ENCODE results near the gene SNTN. TPM values are rescaled to one million over a fixed set of nuclear protein-coding genes. Genes with fewer than 3 reads are reported as not detected.

SNTN gene
- polyA plus RNA-seq, 1 donor from 2014 or later, result not detected

DNA sequence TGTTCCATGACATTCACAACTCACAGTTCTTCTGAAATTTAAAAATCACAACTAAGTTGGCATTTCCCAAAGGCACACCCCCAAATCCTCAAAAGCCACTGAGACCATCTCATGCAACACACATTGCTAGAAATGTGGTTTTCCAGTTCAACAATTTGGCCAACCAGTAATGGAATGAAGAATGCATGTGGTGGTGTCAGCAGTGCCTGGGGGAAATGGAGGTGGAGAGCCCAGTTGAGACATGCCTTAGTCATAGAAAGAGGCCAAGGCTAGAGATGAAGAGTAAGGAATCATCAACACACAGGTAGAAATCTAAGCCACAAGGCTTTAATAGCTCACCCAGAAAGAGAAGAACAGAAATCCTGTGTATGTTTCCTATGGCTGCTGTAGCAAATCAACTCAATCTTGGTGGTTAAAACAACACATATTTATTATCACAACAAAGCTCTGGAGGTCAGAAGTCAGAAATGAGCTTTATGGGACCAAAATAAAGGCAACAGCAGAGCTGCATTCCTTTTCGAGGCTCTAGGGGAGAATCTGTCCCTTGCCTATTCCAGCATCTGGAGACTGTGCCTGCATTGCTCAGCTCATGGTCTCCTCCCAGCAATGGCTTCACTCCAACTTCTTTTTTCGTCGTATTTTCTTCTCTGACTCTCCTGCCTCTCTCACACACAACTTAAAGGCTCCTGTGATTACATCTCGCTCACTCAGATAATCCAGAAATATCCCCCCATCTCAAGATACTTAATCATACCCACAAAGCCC, 54.0 kb downstream of the SNTN start:
- Histone ChIP-seq H2AFZ (ENCODE audit: low read depth, low read length) (no peak overlapping the region), H3K27ac (ENCODE audit: low read length) (no peak overlapping the region), H3K4me2 (ENCODE audit: low read length) (no peak overlapping the region)

DNA sequence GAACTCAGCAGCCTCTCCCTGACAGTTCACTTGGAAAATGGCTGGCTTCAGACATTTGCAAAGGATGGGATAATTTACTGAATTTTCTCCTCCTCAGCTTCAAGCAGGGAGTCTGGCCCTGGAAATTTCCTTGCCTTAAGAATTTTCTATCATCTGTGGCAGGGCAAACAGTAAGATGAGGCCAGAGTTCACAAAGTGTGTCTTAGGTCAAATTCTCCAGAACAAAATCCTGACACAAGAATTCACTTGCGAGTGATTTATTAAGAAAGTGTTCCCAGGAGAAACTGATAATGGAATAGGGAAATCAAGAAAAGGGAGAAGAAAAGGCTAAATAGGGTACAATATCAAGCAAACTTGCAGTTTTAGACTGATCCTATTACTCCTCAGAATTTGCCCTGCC, 55.3 kb downstream of the SNTN start:
- Histone ChIP-seq H3K27ac (ENCODE audit: low read length) (no peak overlapping the region), H3K4me2 (ENCODE audit: low read length) (no peak overlapping the region), H3K36me3 (ENCODE audit: insufficient read depth, low read length) (no peaks in the 10 kb centered on the region), H3K79me2 (replicated peaks; ENCODE audit: insufficient read depth, low read length) (no peaks in the 10 kb centered on the region), H3K9me2 (ENCODE audit: insufficient read depth, low read length) (no peaks in the 10 kb centered on the region), H3K27me3 (ENCODE audit: insufficient read depth, low read depth, low read length) (no peaks in the 10 kb centered on the region), H4K20me1 (ENCODE audit: insufficient read depth) (no peaks in the 10 kb centered on the region), H3K9me3 (ENCODE audit: low read length) (no peaks in the 10 kb centered on the region), H3K9ac (ENCODE audit: low read length) (no peak overlapping the region), H3K4me3 (ENCODE audit: low read length) (no peak overlapping the region), H2AFZ (ENCODE audit: low read depth, low read length) (no peak overlapping the region), H3F3A (ENCODE audit: insufficient read depth, low read length, poor library complexity, severe bottlenecking) (no peaks in the 10 kb centered on the region)
- TF ChIP-seq SMC3 (conservative IDR thresholded peaks at IDR 0.05; ENCODE audit: poor library complexity) (no peak), EZH2 (IDR thresholded peaks at IDR 0.05; ENCODE audit: borderline replicate concordance, insufficient read depth, low read length, poor library complexity, severe bottlenecking) (no peak), MXI1 (conservative IDR thresholded peaks at IDR 0.05; ENCODE audit: poor library complexity, severe bottlenecking) (no peak), TAF1 (IDR thresholded peaks at IDR 0.05; ENCODE audit: low read depth) (no peak), POLR2AphosphoS5 (IDR thresholded peaks at IDR 0.05) (no peak), EP300 (conservative IDR thresholded peaks at IDR 0.05; ENCODE audit: poor library complexity, severe bottlenecking) (no peak), RAD21 (conservative IDR thresholded peaks at IDR 0.05) (no peak)
- TF ChIP-seq, protein P1, sequence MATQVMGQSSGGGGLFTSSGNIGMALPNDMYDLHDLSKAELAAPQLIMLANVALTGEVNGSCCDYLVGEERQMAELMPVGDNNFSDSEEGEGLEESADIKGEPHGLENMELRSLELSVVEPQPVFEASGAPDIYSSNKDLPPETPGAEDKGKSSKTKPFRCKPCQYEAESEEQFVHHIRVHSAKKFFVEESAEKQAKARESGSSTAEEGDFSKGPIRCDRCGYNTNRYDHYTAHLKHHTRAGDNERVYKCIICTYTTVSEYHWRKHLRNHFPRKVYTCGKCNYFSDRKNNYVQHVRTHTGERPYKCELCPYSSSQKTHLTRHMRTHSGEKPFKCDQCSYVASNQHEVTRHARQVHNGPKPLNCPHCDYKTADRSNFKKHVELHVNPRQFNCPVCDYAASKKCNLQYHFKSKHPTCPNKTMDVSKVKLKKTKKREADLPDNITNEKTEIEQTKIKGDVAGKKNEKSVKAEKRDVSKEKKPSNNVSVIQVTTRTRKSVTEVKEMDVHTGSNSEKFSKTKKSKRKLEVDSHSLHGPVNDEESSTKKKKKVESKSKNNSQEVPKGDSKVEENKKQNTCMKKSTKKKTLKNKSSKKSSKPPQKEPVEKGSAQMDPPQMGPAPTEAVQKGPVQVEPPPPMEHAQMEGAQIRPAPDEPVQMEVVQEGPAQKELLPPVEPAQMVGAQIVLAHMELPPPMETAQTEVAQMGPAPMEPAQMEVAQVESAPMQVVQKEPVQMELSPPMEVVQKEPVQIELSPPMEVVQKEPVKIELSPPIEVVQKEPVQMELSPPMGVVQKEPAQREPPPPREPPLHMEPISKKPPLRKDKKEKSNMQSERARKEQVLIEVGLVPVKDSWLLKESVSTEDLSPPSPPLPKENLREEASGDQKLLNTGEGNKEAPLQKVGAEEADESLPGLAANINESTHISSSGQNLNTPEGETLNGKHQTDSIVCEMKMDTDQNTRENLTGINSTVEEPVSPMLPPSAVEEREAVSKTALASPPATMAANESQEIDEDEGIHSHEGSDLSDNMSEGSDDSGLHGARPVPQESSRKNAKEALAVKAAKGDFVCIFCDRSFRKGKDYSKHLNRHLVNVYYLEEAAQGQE (IDR thresholded peaks at IDR 0.05; ENCODE audit: borderline replicate concordance), result no peak
- TF ChIP-seq, protein P2, sequence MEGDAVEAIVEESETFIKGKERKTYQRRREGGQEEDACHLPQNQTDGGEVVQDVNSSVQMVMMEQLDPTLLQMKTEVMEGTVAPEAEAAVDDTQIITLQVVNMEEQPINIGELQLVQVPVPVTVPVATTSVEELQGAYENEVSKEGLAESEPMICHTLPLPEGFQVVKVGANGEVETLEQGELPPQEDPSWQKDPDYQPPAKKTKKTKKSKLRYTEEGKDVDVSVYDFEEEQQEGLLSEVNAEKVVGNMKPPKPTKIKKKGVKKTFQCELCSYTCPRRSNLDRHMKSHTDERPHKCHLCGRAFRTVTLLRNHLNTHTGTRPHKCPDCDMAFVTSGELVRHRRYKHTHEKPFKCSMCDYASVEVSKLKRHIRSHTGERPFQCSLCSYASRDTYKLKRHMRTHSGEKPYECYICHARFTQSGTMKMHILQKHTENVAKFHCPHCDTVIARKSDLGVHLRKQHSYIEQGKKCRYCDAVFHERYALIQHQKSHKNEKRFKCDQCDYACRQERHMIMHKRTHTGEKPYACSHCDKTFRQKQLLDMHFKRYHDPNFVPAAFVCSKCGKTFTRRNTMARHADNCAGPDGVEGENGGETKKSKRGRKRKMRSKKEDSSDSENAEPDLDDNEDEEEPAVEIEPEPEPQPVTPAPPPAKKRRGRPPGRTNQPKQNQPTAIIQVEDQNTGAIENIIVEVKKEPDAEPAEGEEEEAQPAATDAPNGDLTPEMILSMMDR (IDR thresholded peaks at IDR 0.05; ENCODE audit: poor library complexity, severe bottlenecking), result no peak

More for the DNA sequence above, 54.0 kb downstream of the SNTN start:
- no peaks in the 10 kb centered on the region for H4K20me1 ChIP-seq (ENCODE audit: insufficient read depth)
- H3K27me3 ChIP-seq (ENCODE audit: insufficient read depth, low read depth, low read length), result no peaks in the 10 kb centered on the region
- no peaks in the 10 kb centered on the region for H3F3A ChIP-seq (ENCODE audit: insufficient read depth, low read length, poor library complexity, severe bottlenecking)
- H3K9me3 ChIP-seq (ENCODE audit: low read length), result no peaks in the 10 kb centered on the region
- no peaks in the 10 kb centered on the region for H3K36me3 ChIP-seq (ENCODE audit: insufficient read depth, low read length)
- H3K9me2 ChIP-seq (ENCODE audit: insufficient read depth, low read length), result no peaks in the 10 kb centered on the region
- H3K79me2 ChIP-seq (replicated peaks; ENCODE audit: insufficient read depth, low read length), result no peaks in the 10 kb centered on the region
- TF ChIP-seq, protein P2 (IDR thresholded peaks at IDR 0.05; ENCODE audit: poor library complexity, severe bottlenecking), result no peak
- TF ChIP-seq, protein P1 (IDR thresholded peaks at IDR 0.05; ENCODE audit: borderline replicate concordance), result no peak
- TF ChIP-seq TAF1 (IDR thresholded peaks at IDR 0.05; ENCODE audit: low read depth), result no peak
- no peak for TF ChIP-seq RAD21 (conservative IDR thresholded peaks at IDR 0.05)
- no peak overlapping the region for H3K4me3 ChIP-seq (ENCODE audit: low read length)
- H3K9ac ChIP-seq (ENCODE audit: low read length), result no peak overlapping the region

Data from neural cell (in vitro differentiated cells).